Testis (tissue), 3 donors: ENCODE data around the gene ACSL4. TPM values are rescaled to one million over a fixed set of nuclear protein-coding genes. Genes with fewer than 3 reads are reported as not detected.
A peak's percentile ranks its signal among the peaks of the same experiment; 100 is the strongest.

Experiments used
- DNase-seq: peaks from one replicate; pipeline ENCODE4 v3.0.0-alpha.2; 2019
- H3K27ac ChIP-seq, 2 donors: fragments of 200-600 bp; sonication (generic); one replicate each; pipeline ENCODE4 v1.5.1; 2019
- H3K27me3 ChIP-seq: fragments of 200-600 bp; sonication (generic); one replicate; pipeline ENCODE4 v1.5.1; 2019
- H3K36me3 ChIP-seq: fragments of 200-600 bp; sonication (generic); one replicate; pipeline ENCODE4 v1.5.1; 2017; ENCODE audit warnings: low read depth; ENCODE audit errors: missing control alignments
- H3K4me1 ChIP-seq: fragments of 200-600 bp; sonication (generic); one replicate; pipeline ENCODE4 v1.5.1; 2019
- H3K4me3 ChIP-seq, 2 donors: fragments of 200-600 bp; sonication (generic); one replicate each; pipeline ENCODE4 v1.5.1; 2017 to 2019
- H3K9me3 ChIP-seq: fragments of 200-600 bp; sonication (generic); one replicate; pipeline ENCODE4 v1.5.1; 2017
- POLR2A ChIP-seq: fragments of 450-650 bp; IDR thresholded peaks from one replicate; pipeline ENCODE4 v1.6.1; 2017; ENCODE audit warnings: antibody characterized with exemption, mild to moderate bottlenecking, moderate library complexity
- WGBS, 2 donors: methylation state at CpG; one replicate each; pipeline ENCODE4 v1.1.5; 2018; 5-methylcytosine and 5-hydroxymethylcytosine counted together
- intact Hi-C: fragments of 100-400 bp; cut with DNase I; formaldehyde crosslinking; loops from one replicate; pipeline ENCODE4 v1.15.1; 2023; ENCODE audit warnings: low total_unique reads
- polyA plus RNA-seq: library from polyadenylated mRNA; stranded (reverse); fragments of 350-450 nt; fragmentation: Illumina TruSeq; extraction: RNeasy Lipid Tissue Mini Kit (QIAGEN cat#74804); gene quantifications from one replicate; pipeline ENCODE4 v1.2.3, GENCODE V29; 2014; ENCODE audit warnings: low read depth, low replicate concordance; ENCODE audit not compliant: insufficient read depth
- small RNA-seq, 2 donors: library from RNA; depleted of rRNA; stranded (forward); fragments of <200 nt; gene quantifications; one replicate each; pipeline ENCODE3, GENCODE V24; 2016
- total RNA-seq, 2 donors: library from RNA; depleted of rRNA; stranded (reverse); fragments of >200 nt; gene quantifications; one replicate each; pipeline ENCODE4 v1.2.3, GENCODE V29; 2016
- TF ChIP-seq, protein P1 (sequence below), 3 experiments: fragments of 450-650 bp in 2 of 3; fragments of 200-600 bp in 1 of 3; sonication (generic) in 1 of 3; IDR thresholded peaks; one replicate each; pipeline ENCODE4 v1.5.1; 2016 to 2019; ENCODE audit warnings: antibody characterized with exemption in 3 of 3, mild to moderate bottlenecking in 2 of 3, moderate library complexity in 1 of 3

ACSL4 gene
- total and polyA plus RNA-seq, 3 donors from 2014 or later = 40.4 to 136 (median 108) TPM

DNA sequence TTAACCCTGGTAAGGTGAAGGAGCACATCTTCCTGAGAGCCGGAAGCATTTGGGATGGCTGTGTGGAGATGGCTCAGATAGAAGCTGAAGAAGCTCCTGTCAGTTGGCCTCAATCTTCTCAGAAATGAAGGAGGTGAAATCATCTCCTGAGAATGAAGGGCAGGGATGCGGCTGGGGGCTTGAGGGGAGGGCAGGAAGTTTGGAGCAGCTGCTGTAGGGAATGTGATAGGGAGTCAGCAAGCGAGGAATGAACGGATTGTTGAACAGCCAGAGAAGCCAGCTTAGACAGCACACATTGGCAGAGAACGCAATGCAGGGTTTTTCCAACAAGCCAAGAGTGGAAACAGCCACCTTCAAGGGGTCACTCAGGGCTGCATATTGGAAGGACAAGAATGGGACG lies 118.1 kb downstream of the ACSL4 start:
- H3K4me3 ChIP-seq = no peak overlapping the region
- H3K36me3 ChIP-seq = no peaks in the 10 kb centered on the region
- no peaks in the 10 kb centered on the region for H3K27me3 ChIP-seq
- H3K9me3 ChIP-seq = no peaks in the 10 kb centered on the region
- intact Hi-C loops = no loop called here
- H3K27ac ChIP-seq = no peak overlapping the region
- WGBS, 2 donors = 63 to 71% methylated on average over 6 of the region's 6 CpGs
- no peaks in the 10 kb centered on the region for H3K4me1 ChIP-seq
- TF ChIP-seq, protein P1, sequence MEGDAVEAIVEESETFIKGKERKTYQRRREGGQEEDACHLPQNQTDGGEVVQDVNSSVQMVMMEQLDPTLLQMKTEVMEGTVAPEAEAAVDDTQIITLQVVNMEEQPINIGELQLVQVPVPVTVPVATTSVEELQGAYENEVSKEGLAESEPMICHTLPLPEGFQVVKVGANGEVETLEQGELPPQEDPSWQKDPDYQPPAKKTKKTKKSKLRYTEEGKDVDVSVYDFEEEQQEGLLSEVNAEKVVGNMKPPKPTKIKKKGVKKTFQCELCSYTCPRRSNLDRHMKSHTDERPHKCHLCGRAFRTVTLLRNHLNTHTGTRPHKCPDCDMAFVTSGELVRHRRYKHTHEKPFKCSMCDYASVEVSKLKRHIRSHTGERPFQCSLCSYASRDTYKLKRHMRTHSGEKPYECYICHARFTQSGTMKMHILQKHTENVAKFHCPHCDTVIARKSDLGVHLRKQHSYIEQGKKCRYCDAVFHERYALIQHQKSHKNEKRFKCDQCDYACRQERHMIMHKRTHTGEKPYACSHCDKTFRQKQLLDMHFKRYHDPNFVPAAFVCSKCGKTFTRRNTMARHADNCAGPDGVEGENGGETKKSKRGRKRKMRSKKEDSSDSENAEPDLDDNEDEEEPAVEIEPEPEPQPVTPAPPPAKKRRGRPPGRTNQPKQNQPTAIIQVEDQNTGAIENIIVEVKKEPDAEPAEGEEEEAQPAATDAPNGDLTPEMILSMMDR (IDR thresholded peaks at IDR 0.05) = no peak
- TF ChIP-seq POLR2A = no peak
- DNase-seq = no peak

DNA sequence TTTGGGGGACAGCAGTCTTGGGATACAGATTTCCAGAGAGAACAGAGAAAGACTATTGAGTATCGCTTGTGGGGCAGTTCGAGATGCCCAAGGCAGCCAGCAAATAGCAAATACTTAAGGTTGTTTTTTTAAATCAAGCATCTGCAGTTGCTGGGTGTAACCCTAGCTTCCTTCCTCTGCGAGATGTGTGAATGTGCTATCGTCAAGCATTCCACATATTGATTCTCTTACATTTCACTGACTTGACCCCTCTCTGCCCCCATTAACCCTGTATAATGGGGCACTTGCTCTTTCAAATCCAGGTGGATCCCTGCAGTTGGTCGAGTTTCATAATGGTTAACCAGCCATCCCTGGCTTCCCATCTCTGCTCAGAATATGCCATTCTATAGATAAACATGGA lies 131.6 kb downstream of the ACSL4 start:
- no peak overlapping the region for H3K27ac ChIP-seq
- 50 to 78% methylated on average over 4 to 5 of the region's 5 CpGs for WGBS, 2 donors
- intact Hi-C loops = no loop called here

DNA sequence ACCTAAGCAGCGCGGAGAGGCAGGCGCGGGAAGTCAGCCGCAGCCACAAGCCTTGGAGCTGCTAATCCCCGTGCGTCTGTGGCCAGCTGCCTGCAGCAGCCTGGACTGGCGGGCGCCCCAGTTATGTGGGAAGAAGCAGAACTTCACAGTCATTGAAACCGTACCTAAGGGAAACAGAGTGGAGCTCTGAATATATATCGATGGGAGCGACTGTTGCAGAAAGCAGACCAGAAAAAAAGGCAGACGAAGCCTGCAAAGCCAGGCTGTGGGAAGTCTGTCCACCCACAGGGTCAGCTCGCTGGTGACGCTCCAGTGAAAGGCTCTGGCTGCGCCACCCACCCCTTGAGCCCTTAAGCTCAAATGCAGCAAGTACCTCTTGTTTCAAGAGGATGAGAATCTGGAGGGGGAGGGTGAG lies 132.8 kb downstream of the ACSL4 start:
- Histone ChIP-seq H3K9me3 (no peaks in the 10 kb centered on the region), H3K27ac (no peak overlapping the region), H3K4me3 (no peak overlapping the region), H3K4me1 (no peaks in the 10 kb centered on the region), H3K27me3 (no peaks in the 10 kb centered on the region), H3K36me3 (no peaks in the 10 kb centered on the region)
- 5 to 12% methylated on average over 16 of the region's 16 CpGs for WGBS, 2 donors
- intact Hi-C loops = no loop called here
- peak; percentile 23 for DNase-seq
- no peak for TF ChIP-seq POLR2A

More for the DNA sequence above, 131.6 kb downstream of the ACSL4 start:
- no peaks in the 10 kb centered on the region for H3K9me3 ChIP-seq
- no peak for TF ChIP-seq POLR2A
- TF ChIP-seq, protein P1 (IDR thresholded peaks at IDR 0.05) = no peak
- no peaks in the 10 kb centered on the region for H3K36me3 ChIP-seq
- H3K4me3 ChIP-seq = no peak overlapping the region
- no peaks in the 10 kb centered on the region for H3K4me1 ChIP-seq
- no peaks in the 10 kb centered on the region for H3K27me3 ChIP-seq
- no peak for DNase-seq

DNA sequence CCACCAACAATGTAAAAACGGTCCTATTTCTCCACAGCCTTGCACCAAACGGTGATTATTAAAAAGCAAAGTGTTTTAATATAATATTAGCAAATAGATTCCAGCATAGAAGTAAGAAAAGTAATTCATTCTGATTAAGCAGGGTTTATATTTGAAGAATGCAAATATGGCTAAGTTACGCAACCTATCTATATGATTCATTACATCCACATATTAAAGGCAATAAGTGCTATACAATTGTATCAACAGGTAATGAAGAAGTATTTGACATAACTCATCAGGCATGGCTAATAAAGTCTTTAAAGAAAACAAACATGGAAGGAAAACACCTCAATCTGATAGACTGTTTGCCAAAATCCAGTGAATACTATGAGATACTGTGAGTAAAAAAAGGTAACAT lies 137.0 kb downstream of the ACSL4 start:
- no peaks in the 10 kb centered on the region for H3K4me1 ChIP-seq
- no peaks in the 10 kb centered on the region for H3K36me3 ChIP-seq
- H3K4me3 ChIP-seq = no peak overlapping the region
- no peaks in the 10 kb centered on the region for H3K27me3 ChIP-seq
- TF ChIP-seq, protein P1 (IDR thresholded peaks at IDR 0.05) = no peak
- no peak for TF ChIP-seq POLR2A
- intact Hi-C loops = no loop called here
- H3K9me3 ChIP-seq = no peaks in the 10 kb centered on the region
- no peak for DNase-seq
- H3K27ac ChIP-seq = no peak overlapping the region
- WGBS, 2 donors = 87 to 95% methylated on average over 3 of the region's 3 CpGs

Small RNAs within 50 kb of the gene (small RNA-seq; reads per million reads assigned to genes)
- gene AL118496.2 = 0 reads per million in 2 donors
- gene RF00019 = 0 reads per million in 2 donors

Other genes with a start within 250 kb of the ACSL4 start
- 10 to 100 TPM; 55.6 to 66.8 TPM for gene NXT2, start 196.4 kb downstream of the ACSL4 start, total RNA-seq
- 41.4 TPM for gene NXT2, start 196.4 kb downstream of the ACSL4 start, polyA plus RNA-seq
- gene KCNE5, start 108.1 kb downstream of the ACSL4 start, total RNA-seq = under 1 TPM; 0.79 to 0.81 TPM
- 0.57 TPM for gene KCNE5, start 108.1 kb downstream of the ACSL4 start, polyA plus RNA-seq